ENCODE results near the gene PLEKHA8. TPM values are rescaled to one million over a fixed set of nuclear protein-coding genes. Genes with fewer than 3 reads are reported as not detected.

The PLEKHA8 gene
- total RNA-seq, 4 donors from 2014 or later: 5.7 to 12.4 (median 7.2) TPM

- Histone ChIP-seq H3K4me3 (no peak overlapping the region), H3K4me1 (peaks cover 4% of the 10 kb centered on the region), H3K9me3 (no peaks in the 10 kb centered on the region), H3K27me3 (no peaks in the 10 kb centered on the region), H3K36me3 (no peaks in the 10 kb centered on the region), H3K27ac (peak overlapping the region; percentile 25)
- WGBS: 81% methylated on average over 3 of the region's 3 CpGs
- TF ChIP-seq CTCF (IDR thresholded peaks at IDR 0.05): no peak
- no peak for TF ChIP-seq EP300 (IDR thresholded peaks at IDR 0.05)
- no peak for TF ChIP-seq POLR2A (IDR thresholded peaks at IDR 0.05)
- no peak for TF ChIP-seq POLR2AphosphoS5 (IDR thresholded peaks at IDR 0.05)
- DNase-seq (ENCODE audit: low spot score in 2 of 2): no peak
Measured at GRCh38 chr7:30038196-30038980, 10.2 kb downstream of the PLEKHA8 start.

- peaks cover 4% of the 10 kb centered on the region for H3K4me1 ChIP-seq
Measured at GRCh38 chr7:30040938-30041337, 12.7 kb downstream of the PLEKHA8 start.

GRCh38 chr7:30041526-30042269, 13.5 kb downstream of the PLEKHA8 start:
- DNase-seq (ENCODE audit: low spot score in 2 of 2): no peak
- Histone ChIP-seq H3K36me3 (peaks cover 9% of the 10 kb centered on the region), H3K27me3 (no peaks in the 10 kb centered on the region), H3K4me3 (no peak overlapping the region), H3K9me3 (no peaks in the 10 kb centered on the region), H3K4me1 (peaks cover 4% of the 10 kb centered on the region), H3K27ac (no peak overlapping the region)
- WGBS: 80% methylated on average over 4 of the region's 4 CpGs
- TF ChIP-seq EP300 (IDR thresholded peaks at IDR 0.05) (no peak), POLR2A (IDR thresholded peaks at IDR 0.05) (no peak), POLR2AphosphoS5 (IDR thresholded peaks at IDR 0.05) (no peak), CTCF (IDR thresholded peaks at IDR 0.05) (no peak)

More at GRCh38 chr7:30040938-30041337, 12.7 kb downstream of the PLEKHA8 start:
- Histone ChIP-seq H3K27ac (peak overlapping the region; percentile 42), H3K4me3 (no peak overlapping the region), H3K27me3 (no peaks in the 10 kb centered on the region), H3K9me3 (no peaks in the 10 kb centered on the region), H3K36me3 (peaks cover 1% of the 10 kb centered on the region)
- no peak for DNase-seq (ENCODE audit: low spot score in 2 of 2)
- TF ChIP-seq POLR2A (IDR thresholded peaks at IDR 0.05) (no peak), POLR2AphosphoS5 (IDR thresholded peaks at IDR 0.05) (no peak), EP300 (IDR thresholded peaks at IDR 0.05) (no peak), CTCF (IDR thresholded peaks at IDR 0.05) (no peak)

- TF ChIP-seq POLR2A (IDR thresholded peaks at IDR 0.05): no peak
- no peak for TF ChIP-seq POLR2AphosphoS5 (IDR thresholded peaks at IDR 0.05)
- no peak for TF ChIP-seq CTCF (IDR thresholded peaks at IDR 0.05)
- TF ChIP-seq EP300 (IDR thresholded peaks at IDR 0.05): no peak
- Histone ChIP-seq H3K4me1 (no peaks in the 10 kb centered on the region), H3K36me3 (peaks cover 24% of the 10 kb centered on the region), H3K27ac (no peak overlapping the region), H3K4me3 (no peak overlapping the region), H3K27me3 (no peaks in the 10 kb centered on the region), H3K9me3 (no peaks in the 10 kb centered on the region)
- no peak for DNase-seq (ENCODE audit: low spot score in 2 of 2)
- 81% methylated on average over 3 of the region's 3 CpGs for WGBS
Measured at GRCh38 chr7:30046127-30046770, 18.0 kb downstream of the PLEKHA8 start.

- 30% methylated on average over 2 of the region's 2 CpGs for WGBS
- peaks cover 28% of the 10 kb centered on the region for H3K36me3 ChIP-seq
- no peaks in the 10 kb centered on the region for H3K27me3 ChIP-seq
- no peak for DNase-seq (ENCODE audit: low spot score in 2 of 2)
- no peak overlapping the region for H3K4me3 ChIP-seq
- no peaks in the 10 kb centered on the region for H3K9me3 ChIP-seq
- H3K27ac ChIP-seq: no peak overlapping the region
- TF ChIP-seq POLR2A (IDR thresholded peaks at IDR 0.05) (no peak), CTCF (IDR thresholded peaks at IDR 0.05) (no peak), EP300 (IDR thresholded peaks at IDR 0.05) (no peak)
- no peaks in the 10 kb centered on the region for H3K4me1 ChIP-seq
Measured at GRCh38 chr7:30047124-30047523, 18.9 kb downstream of the PLEKHA8 start.

Data from suprapubic skin (tissue), 4 donors.